ENCODE data around the gene SPATA31D3. TPM values are rescaled to one million over a fixed set of nuclear protein-coding genes. Genes with fewer than 3 reads are reported as not detected.

The SPATA31D3 gene
- total and polyA plus RNA-seq, 2 of the 13 experiments (the other 11 are each of a cell fraction or from before 2014, with no cell fraction given): not detected

DNA sequence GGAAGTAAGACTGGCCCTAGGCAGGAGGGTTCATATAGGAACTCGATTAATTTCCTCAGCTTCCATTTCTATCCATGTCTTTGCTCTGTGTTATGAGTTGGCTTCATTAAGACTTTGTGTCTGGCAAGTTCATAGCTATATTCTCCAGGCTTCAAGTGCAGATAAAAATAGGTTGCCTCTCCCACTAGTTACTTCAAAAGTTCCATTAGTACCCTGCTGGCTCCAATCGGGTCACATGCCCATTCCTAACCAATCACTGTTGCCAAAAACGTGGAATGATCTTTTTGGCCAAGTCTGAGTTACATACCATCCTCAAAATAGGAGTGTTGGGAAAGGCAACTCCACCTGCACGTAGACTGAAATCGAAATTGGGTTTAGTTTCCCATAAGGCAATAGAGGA lies 31.5 kb downstream of the SPATA31D3 start (continued):
- TF ChIP-seq, protein P1, sequence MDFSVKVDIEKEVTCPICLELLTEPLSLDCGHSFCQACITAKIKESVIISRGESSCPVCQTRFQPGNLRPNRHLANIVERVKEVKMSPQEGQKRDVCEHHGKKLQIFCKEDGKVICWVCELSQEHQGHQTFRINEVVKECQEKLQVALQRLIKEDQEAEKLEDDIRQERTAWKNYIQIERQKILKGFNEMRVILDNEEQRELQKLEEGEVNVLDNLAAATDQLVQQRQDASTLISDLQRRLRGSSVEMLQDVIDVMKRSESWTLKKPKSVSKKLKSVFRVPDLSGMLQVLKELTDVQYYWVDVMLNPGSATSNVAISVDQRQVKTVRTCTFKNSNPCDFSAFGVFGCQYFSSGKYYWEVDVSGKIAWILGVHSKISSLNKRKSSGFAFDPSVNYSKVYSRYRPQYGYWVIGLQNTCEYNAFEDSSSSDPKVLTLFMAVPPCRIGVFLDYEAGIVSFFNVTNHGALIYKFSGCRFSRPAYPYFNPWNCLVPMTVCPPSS (IDR thresholded peaks at IDR 0.05): no peak
- TF ChIP-seq ZNF329 (CRISPR knock-in tag; IDR thresholded peaks at IDR 0.05; ENCODE audit: low read depth) (no peak), MAZ (IDR thresholded peaks at IDR 0.05; ENCODE audit: borderline replicate concordance, low read depth, low read length) (no peak), MAZ (CRISPR knock-in tag; IDR thresholded peaks at IDR 0.05; ENCODE audit: low read depth) (no peak), KMT2A (CRISPR knock-in tag; IDR thresholded peaks at IDR 0.05) (no peak), ZNF570 (CRISPR knock-in tag; IDR thresholded peaks at IDR 0.05; ENCODE audit: borderline replicate concordance) (no peak), CHD4 (IDR thresholded peaks at IDR 0.05; ENCODE audit: borderline replicate concordance, low read length) (no peak), IKZF4 (CRISPR knock-in tag; IDR thresholded peaks at IDR 0.05; ENCODE audit: borderline replicate concordance, low read depth, not compliant biosample characterization) (no peak)
- TF ChIP-seq, protein P2, sequence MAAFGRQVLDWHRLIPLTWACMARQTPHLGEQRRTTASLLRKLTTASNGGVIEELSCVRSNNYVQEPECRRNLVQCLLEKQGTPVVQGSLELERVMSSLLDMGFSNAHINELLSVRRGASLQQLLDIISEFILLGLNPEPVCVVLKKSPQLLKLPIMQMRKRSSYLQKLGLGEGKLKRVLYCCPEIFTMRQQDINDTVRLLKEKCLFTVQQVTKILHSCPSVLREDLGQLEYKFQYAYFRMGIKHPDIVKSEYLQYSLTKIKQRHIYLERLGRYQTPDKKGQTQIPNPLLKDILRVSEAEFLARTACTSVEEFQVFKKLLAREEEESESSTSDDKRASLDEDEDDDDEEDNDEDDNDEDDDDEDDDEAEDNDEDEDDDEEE (CRISPR knock-in tag; IDR thresholded peaks at IDR 0.05): no peak
- TF ChIP-seq, protein P3, sequence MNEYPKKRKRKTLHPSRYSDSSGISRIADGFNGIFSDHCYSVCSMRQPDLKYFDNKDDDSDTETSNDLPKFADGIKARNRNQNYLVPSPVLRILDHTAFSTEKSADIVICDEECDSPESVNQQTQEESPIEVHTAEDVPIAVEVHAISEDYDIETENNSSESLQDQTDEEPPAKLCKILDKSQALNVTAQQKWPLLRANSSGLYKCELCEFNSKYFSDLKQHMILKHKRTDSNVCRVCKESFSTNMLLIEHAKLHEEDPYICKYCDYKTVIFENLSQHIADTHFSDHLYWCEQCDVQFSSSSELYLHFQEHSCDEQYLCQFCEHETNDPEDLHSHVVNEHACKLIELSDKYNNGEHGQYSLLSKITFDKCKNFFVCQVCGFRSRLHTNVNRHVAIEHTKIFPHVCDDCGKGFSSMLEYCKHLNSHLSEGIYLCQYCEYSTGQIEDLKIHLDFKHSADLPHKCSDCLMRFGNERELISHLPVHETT (CRISPR knock-in tag; conservative IDR thresholded peaks at IDR 0.05): no peak
- TF ChIP-seq, protein P4, sequence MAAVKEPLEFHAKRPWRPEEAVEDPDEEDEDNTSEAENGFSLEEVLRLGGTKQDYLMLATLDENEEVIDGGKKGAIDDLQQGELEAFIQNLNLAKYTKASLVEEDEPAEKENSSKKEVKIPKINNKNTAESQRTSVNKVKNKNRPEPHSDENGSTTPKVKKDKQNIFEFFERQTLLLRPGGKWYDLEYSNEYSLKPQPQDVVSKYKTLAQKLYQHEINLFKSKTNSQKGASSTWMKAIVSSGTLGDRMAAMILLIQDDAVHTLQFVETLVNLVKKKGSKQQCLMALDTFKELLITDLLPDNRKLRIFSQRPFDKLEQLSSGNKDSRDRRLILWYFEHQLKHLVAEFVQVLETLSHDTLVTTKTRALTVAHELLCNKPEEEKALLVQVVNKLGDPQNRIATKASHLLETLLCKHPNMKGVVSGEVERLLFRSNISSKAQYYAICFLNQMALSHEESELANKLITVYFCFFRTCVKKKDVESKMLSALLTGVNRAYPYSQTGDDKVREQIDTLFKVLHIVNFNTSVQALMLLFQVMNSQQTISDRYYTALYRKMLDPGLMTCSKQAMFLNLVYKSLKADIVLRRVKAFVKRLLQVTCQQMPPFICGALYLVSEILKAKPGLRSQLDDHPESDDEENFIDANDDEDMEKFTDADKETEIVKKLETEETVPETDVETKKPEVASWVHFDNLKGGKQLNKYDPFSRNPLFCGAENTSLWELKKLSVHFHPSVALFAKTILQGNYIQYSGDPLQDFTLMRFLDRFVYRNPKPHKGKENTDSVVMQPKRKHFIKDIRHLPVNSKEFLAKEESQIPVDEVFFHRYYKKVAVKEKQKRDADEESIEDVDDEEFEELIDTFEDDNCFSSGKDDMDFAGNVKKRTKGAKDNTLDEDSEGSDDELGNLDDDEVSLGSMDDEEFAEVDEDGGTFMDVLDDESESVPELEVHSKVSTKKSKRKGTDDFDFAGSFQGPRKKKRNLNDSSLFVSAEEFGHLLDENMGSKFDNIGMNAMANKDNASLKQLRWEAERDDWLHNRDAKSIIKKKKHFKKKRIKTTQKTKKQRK (IDR thresholded peaks at IDR 0.05; ENCODE audit: low read length): no peak
- TF ChIP-seq, protein P5, sequence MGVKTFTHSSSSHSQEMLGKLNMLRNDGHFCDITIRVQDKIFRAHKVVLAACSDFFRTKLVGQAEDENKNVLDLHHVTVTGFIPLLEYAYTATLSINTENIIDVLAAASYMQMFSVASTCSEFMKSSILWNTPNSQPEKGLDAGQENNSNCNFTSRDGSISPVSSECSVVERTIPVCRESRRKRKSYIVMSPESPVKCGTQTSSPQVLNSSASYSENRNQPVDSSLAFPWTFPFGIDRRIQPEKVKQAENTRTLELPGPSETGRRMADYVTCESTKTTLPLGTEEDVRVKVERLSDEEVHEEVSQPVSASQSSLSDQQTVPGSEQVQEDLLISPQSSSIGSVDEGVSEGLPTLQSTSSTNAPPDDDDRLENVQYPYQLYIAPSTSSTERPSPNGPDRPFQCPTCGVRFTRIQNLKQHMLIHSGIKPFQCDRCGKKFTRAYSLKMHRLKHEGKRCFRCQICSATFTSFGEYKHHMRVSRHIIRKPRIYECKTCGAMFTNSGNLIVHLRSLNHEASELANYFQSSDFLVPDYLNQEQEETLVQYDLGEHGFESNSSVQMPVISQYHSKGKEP (CRISPR knock-in tag; IDR thresholded peaks at IDR 0.05): no peak
- TF ChIP-seq, protein P6, sequence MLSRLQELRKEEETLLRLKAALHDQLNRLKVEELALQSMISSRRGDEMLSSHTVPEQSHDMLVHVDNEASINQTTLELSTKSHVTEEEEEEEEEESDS (CRISPR knock-in tag; IDR thresholded peaks at IDR 0.05; ENCODE audit: borderline replicate concordance): no peak
